Nephron progenitor cell (in vitro differentiated cells): ENCODE data around the gene ARMC9.
A peak's percentile ranks its signal among the peaks of the same experiment; 100 is the strongest.

Experiments
- DNase-seq: peaks from one replicate; pipeline ENCODE4 v3.0.0; 2021
- H3K27ac Mint-ChIP-seq: 2 replicates; pipeline ENCODE4 v1.8.0; 2021; ENCODE audit warnings: mild to moderate bottlenecking, moderate library complexity, mixed read lengths
- H3K27me3 Mint-ChIP-seq: 2 replicates; pipeline ENCODE4 v1.8.0; 2021; ENCODE audit warnings: mild to moderate bottlenecking, low read depth, mixed read lengths; ENCODE audit not compliant: poor library complexity
- H3K36me3 Mint-ChIP-seq: 2 replicates; pipeline ENCODE4 v1.8.0; 2021; ENCODE audit warnings: low read depth, mixed read lengths
- H3K4me1 Mint-ChIP-seq: 2 replicates; pipeline ENCODE4 v1.8.0; 2021; ENCODE audit warnings: mixed read lengths
- H3K4me3 Mint-ChIP-seq: 2 replicates; pipeline ENCODE4 v1.8.0; 2021; ENCODE audit warnings: mild to moderate bottlenecking, moderate library complexity, mixed read lengths
- H3K9me3 Mint-ChIP-seq: 2 replicates; pipeline ENCODE4 v1.8.0; 2021; ENCODE audit warnings: mild to moderate bottlenecking, moderate library complexity, mixed read lengths
- CTCF ChIP-seq: fragments of 200-600 bp; sonication (generic); IDR thresholded peaks from 2 replicates; pipeline ENCODE4 v1.5.0; 2021; ENCODE audit warnings: antibody characterized with exemption

The ARMC9 gene

GRCh38 chr2:231362555-231363184 is 164.2 kb downstream of the ARMC9 start:
- Mint-ChIP-seq H3K27me3 (no peaks in the 10 kb centered on the region), H3K9me3 (no peaks in the 10 kb centered on the region), H3K4me3 (no peak overlapping the region), H3K27ac (peak overlapping the region; percentile 83), H3K4me1 (peaks cover 45% of the 10 kb centered on the region), H3K36me3 (peaks cover 11% of the 10 kb centered on the region)
- no peak for DNase-seq
- no peak for TF ChIP-seq CTCF

GRCh38 chr2:231364061-231364460 is 165.6 kb downstream of the ARMC9 start:
- peaks cover 16% of the 10 kb centered on the region for H3K36me3 Mint-ChIP-seq
- DNase-seq: no peak
- H3K27ac Mint-ChIP-seq: peak overlapping the region; percentile 29
- no peaks in the 10 kb centered on the region for H3K9me3 Mint-ChIP-seq
- H3K4me3 Mint-ChIP-seq: no peak overlapping the region
- no peaks in the 10 kb centered on the region for H3K27me3 Mint-ChIP-seq
- peaks cover 51% of the 10 kb centered on the region for H3K4me1 Mint-ChIP-seq
- no peak for TF ChIP-seq CTCF

- no peak overlapping the region for H3K4me3 Mint-ChIP-seq
- peaks cover 47% of the 10 kb centered on the region for H3K4me1 Mint-ChIP-seq
- DNase-seq: no peak
Observed at GRCh38 chr2:231364961-231365810, 166.8 kb downstream of the ARMC9 start.

GRCh38 chr2:231367178-231367577 is 168.7 kb downstream of the ARMC9 start:
- peaks cover 58% of the 10 kb centered on the region for H3K4me1 Mint-ChIP-seq

More at GRCh38 chr2:231364961-231365810, 166.8 kb downstream of the ARMC9 start:
- no peak for TF ChIP-seq CTCF
- no peaks in the 10 kb centered on the region for H3K27me3 Mint-ChIP-seq
- no peaks in the 10 kb centered on the region for H3K9me3 Mint-ChIP-seq
- H3K27ac Mint-ChIP-seq: peak overlapping the region; percentile 88
- peaks cover 16% of the 10 kb centered on the region for H3K36me3 Mint-ChIP-seq

GRCh38 chr2:231369580-231370428 is 171.4 kb downstream of the ARMC9 start:
- no peak for DNase-seq
- peaks cover 56% of the 10 kb centered on the region for H3K4me1 Mint-ChIP-seq
- H3K27ac Mint-ChIP-seq: no peak overlapping the region
- H3K4me3 Mint-ChIP-seq: no peak overlapping the region
- TF ChIP-seq CTCF: no peak
- H3K27me3 Mint-ChIP-seq: no peaks in the 10 kb centered on the region
- peaks cover 25% of the 10 kb centered on the region for H3K36me3 Mint-ChIP-seq
- H3K9me3 Mint-ChIP-seq: no peaks in the 10 kb centered on the region

More at GRCh38 chr2:231367178-231367577, 168.7 kb downstream of the ARMC9 start:
- no peak overlapping the region for H3K4me3 Mint-ChIP-seq
- H3K9me3 Mint-ChIP-seq: no peaks in the 10 kb centered on the region
- no peaks in the 10 kb centered on the region for H3K27me3 Mint-ChIP-seq
- H3K27ac Mint-ChIP-seq: no peak overlapping the region
- DNase-seq: no peak
- peaks cover 11% of the 10 kb centered on the region for H3K36me3 Mint-ChIP-seq
- TF ChIP-seq CTCF: no peak
